ENCODE measurements around the gene LRRC4C.

Gene LRRC4C

DNA sequence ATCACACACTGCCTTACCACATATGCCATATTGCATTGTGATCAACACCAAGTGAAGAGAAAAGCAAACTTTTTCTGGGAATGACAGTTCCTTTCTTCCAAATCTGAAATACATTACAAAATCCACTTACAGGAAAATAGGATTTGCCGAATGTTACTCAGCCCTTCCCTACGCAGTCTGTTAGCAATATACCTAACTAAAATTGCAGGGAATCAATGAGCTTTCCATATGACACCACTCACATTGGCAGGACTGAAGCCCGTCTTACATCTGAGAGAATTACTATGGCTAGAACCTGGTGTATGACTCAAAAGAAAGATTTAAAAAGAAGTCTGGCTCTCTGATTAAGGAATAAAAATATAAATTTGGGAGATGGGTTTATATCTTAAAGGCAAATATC is 136.0 kb downstream of the LRRC4C start:
- DNase-seq (ENCODE audit: low read depth in 2 of 2) = no peak

GRCh38 chr11:41320653-41321052 is 138.8 kb downstream of the LRRC4C start:
- no peak for DNase-seq (ENCODE audit: low read depth in 2 of 2)

DNA sequence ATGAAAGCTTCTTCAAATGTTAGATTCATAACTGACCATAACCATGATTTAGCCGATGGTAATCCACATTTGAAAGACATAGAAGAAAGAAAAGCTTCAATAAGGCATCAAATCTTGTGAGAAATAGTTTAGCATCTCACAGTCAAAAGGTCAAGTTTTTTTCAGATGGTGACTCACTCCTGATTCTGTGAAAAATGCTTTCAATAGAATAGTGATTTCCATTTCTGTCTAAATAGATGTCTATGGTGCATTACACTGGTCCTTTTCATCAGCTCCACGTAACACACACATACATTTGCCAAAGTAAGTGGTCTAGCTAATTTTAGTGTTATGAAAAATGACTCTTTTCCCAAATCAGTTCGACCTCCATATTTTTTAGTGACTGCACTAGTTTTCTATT is 139.2 kb downstream of the LRRC4C start:
- DNase-seq (ENCODE audit: low read depth in 2 of 2) = no peak

- DNase-seq (ENCODE audit: low read depth in 2 of 2) = no peak
Measured at GRCh38 chr11:41319434-41319833, 140.0 kb downstream of the LRRC4C start.

DNA sequence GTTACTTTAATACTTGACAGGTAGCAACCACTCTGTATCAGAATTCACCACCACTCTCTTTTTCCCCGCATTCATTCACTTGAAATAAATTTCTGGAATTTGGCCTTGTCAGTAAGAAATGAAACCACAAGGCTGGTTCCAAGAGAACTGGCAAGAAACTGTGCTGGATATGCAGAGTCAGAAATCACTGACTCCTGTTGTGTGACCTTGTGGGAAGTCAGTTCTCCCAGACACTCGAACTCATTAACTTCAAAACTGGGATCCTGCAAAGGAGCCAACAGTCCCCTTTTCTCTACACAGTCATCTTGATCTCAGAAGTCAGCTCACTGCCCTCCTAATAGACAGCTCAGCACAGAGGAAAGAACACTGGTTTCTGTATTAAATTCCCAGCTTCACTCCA is 142.7 kb downstream of the LRRC4C start:
- DNase-seq (ENCODE audit: low read depth in 2 of 2) = no peak

- no peak for DNase-seq (ENCODE audit: low read depth in 2 of 2)
Measured at GRCh38 chr11:41313226-41313625, 146.2 kb downstream of the LRRC4C start.

DNA sequence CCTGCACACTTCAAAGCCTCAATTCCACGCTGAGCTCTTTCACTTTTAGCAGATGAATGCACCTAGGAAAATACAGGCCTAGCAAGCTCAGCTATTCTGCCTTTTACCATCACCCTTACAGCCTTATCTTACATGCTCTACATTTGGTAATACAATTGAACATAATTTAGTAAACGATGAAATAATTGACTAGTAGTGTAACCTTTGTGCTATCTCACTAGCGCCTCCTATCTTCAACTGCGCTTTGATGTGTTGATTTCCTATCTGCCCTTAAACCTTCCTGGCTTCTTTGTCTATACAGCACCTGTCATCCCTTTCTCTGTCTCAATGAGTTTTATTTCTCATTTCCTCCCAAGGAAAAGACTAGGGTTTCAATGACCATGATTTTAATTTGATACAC is 149.7 kb downstream of the LRRC4C start:
- DNase-seq (ENCODE audit: low read depth in 2 of 2) = no peak

GRCh38 chr11:41309111-41309522 is 150.3 kb downstream of the LRRC4C start:
- DNase-seq (ENCODE audit: low read depth in 2 of 2) = no peak

DNA sequence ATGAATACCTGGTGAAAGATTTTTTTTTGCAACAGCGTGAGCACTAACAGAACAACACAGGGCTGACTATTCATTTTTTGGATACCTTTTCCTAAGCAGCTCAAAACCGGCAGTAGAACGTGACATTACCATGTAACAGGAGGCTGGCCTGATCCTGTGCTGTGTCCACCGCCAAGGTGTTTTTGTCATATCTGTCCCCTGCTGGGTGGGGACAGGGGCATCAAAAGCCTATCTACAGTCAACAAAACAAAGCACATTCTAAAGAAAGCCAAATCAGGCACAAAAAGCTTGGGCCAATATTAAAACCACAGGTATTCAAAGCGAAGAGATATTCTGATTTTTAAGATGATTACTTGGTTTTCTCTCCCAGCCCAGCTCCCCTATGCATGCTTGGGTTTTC is 151.2 kb downstream of the LRRC4C start:
- no peak for DNase-seq (ENCODE audit: low read depth in 2 of 2)

- no peak for DNase-seq (ENCODE audit: low read depth in 2 of 2)
Measured at GRCh38 chr11:41307296-41308080, 152.0 kb downstream of the LRRC4C start.

DNA sequence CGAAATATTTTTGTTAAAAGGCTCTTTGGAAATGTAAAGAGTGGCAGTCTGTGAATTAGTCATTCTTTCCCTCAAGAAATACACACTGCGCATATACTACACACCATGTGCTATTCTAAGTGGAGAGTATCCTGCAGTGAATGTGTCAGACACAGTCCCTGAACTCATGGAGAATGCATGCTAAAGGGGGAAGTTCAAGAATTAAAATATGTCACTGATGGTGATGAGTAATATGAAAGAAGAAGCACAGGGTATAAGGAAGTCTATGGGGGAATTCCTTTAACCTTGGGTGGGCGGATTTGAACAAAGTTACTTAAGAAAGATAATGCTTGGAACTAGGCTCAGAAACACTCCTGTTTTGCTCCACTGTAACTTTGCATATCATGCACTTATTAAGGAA is 153.0 kb downstream of the LRRC4C start:
- no peak for DNase-seq (ENCODE audit: low read depth in 2 of 2)

- no peak for DNase-seq (ENCODE audit: low read depth in 2 of 2)
Measured at GRCh38 chr11:41301023-41301422, 158.4 kb downstream of the LRRC4C start.

DNA sequence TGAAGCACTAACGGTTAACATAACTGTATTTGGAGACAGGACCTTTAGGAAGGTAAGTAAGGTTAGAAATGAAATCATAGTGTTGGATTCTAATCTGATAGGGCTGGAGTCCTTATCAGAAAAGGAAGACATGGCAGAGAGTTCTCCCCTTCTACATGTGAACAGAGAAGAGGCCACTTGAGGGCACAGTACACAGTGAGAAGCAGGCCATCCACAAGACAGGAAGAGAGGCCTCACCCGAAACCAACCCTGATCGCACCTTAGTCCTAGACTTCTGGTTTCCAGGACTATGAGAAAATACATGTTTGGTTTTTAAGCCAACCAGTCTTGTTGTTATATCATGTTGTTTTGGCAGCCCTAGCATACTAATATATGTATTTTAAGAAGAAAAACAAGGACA is 170.0 kb downstream of the LRRC4C start:
- no peak for DNase-seq (ENCODE audit: low read depth in 2 of 2)

- DNase-seq (ENCODE audit: low read depth in 2 of 2) = no peak
Measured at GRCh38 chr11:41286751-41287150, 172.7 kb downstream of the LRRC4C start.

DNA sequence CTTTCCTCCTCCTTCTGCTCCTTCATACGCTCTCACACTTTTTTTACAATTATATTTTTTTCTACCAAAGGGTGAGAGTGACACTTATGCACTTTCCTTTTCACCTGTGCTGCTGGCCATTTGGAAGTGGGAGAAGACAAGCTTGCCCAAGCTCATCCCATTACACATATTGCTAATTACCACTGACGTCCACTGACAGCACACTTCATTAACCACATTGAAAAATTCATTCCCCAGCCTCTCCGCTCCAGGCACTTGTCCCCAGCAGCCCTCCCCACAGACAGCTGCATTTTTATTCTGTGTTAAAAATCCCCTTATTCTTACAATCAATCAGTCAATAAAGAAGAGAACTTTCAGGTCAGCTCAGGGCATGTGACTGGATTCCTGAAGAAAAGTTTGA is 175.1 kb downstream of the LRRC4C start:
- no peak for DNase-seq (ENCODE audit: low read depth in 2 of 2)

DNA sequence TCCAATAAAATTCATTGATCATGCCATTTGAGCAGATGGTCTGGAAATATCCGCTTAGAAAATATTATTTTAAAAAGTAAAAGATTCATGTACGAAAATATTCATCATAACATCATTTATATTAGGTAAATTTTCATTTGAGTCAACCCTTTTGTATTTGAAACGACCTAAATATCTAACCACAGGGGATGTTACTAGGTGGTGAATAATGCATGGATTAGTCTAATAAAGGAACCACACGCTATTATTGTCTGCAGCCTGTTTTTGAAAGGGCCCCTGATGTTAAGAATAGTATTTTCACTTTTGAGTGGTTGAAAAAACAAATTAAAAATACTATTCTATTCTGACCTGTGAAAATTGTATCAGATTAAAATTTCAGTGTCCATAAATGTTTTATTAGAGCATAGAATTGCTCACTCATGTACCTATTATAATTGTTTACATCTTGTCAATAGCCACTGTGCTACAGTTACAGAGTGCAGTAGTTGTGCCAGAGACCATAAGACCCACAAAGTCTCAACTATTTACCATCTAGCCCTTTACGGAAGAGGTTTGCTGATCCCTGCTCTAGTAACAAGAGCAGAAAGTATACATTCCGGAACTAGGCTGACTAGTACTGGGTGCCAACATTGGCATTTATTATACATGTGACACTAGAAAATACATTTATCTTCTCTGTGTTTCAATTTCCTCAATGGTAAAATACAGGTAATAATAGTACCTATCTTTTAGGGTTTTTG is 176.1 kb downstream of the LRRC4C start:
- no peak for DNase-seq (ENCODE audit: low read depth in 2 of 2)

DNA sequence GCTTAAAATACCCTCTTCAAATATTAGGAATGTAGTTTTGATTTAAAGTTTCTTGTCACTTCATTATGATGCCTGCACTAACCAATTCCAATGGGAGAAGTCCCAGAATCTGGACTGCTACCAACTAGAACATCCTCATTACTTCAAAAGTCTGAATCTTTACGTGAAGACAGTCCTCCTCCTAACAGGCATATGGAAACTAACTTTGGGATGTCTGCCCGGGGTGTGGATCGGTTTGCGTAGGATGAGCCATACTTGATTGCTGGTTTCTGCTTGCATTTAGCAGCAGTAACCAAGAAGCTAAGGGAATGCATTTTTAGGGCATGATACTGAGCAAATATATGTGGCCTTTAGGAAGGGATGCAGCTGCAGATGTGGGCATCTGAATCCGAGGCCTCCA is 177.1 kb downstream of the LRRC4C start:
- no peak for DNase-seq (ENCODE audit: low read depth in 2 of 2)

DNA sequence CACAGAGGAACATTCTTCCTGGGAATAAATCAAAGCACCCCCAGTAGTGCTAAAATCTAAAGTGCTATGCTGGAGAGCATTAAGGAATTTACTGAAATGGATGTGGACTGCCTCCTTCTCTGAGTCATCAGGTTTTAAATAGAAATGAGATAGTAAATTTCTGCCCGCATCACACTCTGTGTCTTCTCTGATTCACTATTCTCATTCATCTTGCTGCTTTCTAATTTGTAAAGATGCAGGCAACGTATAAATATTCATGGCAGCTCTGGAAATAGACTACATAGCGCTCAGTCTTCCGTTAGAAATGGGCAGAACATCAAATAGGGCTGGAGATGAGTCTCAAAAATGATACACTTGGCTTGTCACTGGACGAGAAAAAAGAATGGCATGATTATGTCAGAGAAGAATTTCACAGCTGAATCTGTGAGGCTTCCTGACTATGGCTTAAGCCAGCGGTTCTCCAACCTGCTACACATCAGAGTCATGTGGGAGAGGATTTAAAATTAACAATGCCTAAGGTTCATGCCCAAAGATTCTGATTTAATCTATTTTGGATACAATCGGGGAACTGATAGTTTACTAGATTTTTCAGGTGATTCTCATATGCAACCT is 178.2 kb downstream of the LRRC4C start:
- no peak for DNase-seq (ENCODE audit: low read depth in 2 of 2)

DNA sequence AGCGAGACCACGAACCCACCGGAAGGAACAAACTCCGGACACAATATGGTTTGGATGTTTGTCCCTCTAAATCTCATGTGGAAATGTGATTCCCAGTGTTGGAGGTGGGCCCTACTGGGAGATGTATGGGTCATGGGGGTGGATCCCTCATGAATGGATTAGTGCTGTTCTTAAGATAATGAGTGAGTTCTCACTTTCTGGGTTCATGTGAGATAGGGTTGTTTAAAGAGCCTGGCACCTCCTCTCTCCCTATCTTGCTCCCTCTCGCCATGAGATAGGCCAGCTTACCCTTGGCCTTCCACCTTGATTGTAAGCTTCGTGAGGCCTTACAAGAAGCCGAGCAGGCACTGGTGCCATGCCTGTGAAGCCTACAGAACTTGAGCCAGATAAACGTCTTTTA is 184.6 kb downstream of the LRRC4C start:
- DNase-seq (ENCODE audit: low read depth in 2 of 2) = no peak

DNA sequence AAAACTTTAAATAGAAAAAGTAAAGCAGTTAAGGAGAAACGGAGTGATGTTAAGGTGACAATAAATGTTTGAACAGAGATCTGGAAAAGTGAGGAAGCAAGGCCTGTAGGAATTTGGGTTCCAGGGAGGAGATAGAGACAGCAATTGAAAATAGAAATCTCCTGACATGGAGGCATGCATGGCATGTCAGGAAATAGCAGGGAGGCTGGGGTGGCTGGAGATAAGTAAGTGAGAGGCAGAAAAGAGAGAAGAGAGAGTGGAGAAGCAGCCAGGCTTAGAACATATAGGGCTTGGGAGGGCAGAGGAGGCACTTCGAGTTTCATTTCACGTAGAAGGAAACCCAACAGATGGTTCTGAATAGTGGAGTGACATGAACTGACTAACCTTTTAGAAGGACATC is 185.5 kb downstream of the LRRC4C start:
- DNase-seq (ENCODE audit: low read depth in 2 of 2) = no peak

GRCh38 chr11:41267451-41267850 is 192.0 kb downstream of the LRRC4C start:
- DNase-seq (ENCODE audit: low read depth in 2 of 2) = no peak

GRCh38 chr11:41256041-41256440 is 203.4 kb downstream of the LRRC4C start:
- DNase-seq (ENCODE audit: low read depth in 2 of 2) = no peak

GRCh38 chr11:41254966-41255365 is 204.5 kb downstream of the LRRC4C start:
- no peak for DNase-seq (ENCODE audit: low read depth in 2 of 2)

Data from stimulated activated CD8-positive, alpha-beta memory T cell treated with anti-CD3 and anti-CD28 coated beads, Interleukin-2, amount 100 ng/mL, for 1 hour (primary cell).